ENCODE results near the gene ANKUB1. TPM values are rescaled to one million over a fixed set of nuclear protein-coding genes. Genes with fewer than 3 reads are reported as not detected.

The ANKUB1 gene
- total RNA-seq, 2 donors from 2014 or later: not detected

- no peak for TF ChIP-seq CTCF (IDR thresholded peaks at IDR 0.05)
- no peak for DNase-seq
- no peaks in the 10 kb centered on the region for H3K4me1 ChIP-seq
- H3K9me3 ChIP-seq: no peaks in the 10 kb centered on the region
- no peaks in the 10 kb centered on the region for H3K27me3 ChIP-seq
- no peak overlapping the region for H3K4me3 ChIP-seq
- H3K27ac ChIP-seq: no peak overlapping the region
- intact Hi-C loops (cut with DNase I): no loop called here
- H3K36me3 ChIP-seq: no peaks in the 10 kb centered on the region
- H3K9ac ChIP-seq (ENCODE audit: low read depth in 2 of 2, low read length in 2 of 2): no peak overlapping the region
Observed at GRCh38 chr3:149781741-149782140, 10.6 kb downstream of the ANKUB1 start.

DNA sequence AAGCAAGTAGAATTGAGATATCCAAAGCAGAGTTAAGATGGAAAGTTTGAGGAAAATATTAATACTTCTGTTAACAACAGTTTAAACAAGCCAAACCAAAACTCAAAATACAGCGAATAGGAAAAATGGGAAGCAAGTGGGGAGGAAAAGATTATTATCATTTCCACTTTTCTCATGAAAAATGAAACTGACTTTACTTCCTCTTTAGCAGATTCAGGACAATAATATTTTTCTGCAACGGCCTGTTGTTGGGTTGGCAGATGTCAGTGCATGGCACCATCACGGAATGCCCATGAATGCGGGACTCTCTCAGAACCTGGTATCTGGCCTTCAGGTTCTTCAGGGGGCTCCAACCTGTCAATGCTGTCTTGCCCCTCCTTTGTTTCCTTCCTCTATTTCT, 11.1 kb downstream of the ANKUB1 start:
- TF ChIP-seq CTCF (IDR thresholded peaks at IDR 0.05): no peak
- Histone ChIP-seq H3K4me1 (no peaks in the 10 kb centered on the region), H3K9ac (ENCODE audit: low read depth in 2 of 2, low read length in 2 of 2) (no peak overlapping the region), H3K4me3 (no peak overlapping the region), H3K36me3 (no peaks in the 10 kb centered on the region), H3K27me3 (no peaks in the 10 kb centered on the region), H3K9me3 (no peaks in the 10 kb centered on the region), H3K27ac (no peak overlapping the region)
- intact Hi-C loops (cut with DNase I): no loop called here
- DNase-seq: no peak

DNA sequence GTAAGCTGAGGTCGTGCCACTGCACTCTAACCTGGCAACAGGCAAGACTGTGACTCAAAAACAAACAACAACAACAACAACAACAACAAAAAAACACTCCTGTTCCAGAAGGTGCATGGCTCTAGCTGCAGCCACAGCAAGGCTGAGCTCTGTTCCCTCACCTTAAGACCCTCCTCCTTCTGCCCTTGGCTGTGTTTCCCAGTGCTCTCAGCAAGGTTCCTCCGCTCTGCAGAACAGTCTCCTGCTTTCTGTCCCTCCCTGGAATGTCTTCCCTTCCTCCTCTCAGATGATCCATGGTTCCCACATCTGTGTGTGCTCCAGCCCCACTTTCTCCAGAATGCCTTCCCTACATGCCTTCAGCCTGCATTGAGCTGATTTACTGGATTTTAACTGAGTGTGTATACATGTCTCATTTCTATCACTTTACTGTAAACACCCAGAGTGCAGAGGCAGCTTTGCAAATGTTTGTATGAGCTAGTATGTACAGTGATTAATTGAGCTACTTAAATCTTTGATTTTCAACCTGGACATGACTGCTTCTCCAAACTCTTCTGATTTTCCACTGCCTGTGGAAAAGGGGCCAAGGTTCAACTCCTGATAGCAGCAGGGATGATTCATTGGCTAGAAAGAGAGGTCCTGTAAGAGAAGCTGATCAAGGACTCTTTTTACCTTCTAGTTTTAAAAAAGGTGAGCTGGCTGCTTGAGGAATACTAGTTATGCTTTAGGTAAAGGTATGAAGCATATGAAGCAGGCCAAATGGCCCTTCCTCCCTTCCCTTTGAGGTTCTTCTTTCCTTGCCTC, 14.7 kb downstream of the ANKUB1 start:
- no peak for DNase-seq
- intact Hi-C loops (cut with DNase I): no loop called here
- H3K9me3 ChIP-seq: no peaks in the 10 kb centered on the region
- no peak overlapping the region for H3K9ac ChIP-seq (ENCODE audit: low read depth in 2 of 2, low read length in 2 of 2)
- no peak overlapping the region for H3K4me3 ChIP-seq
- H3K27ac ChIP-seq: no peak overlapping the region
- TF ChIP-seq CTCF (IDR thresholded peaks at IDR 0.05): no peak
- no peaks in the 10 kb centered on the region for H3K4me1 ChIP-seq
- no peaks in the 10 kb centered on the region for H3K36me3 ChIP-seq
- H3K27me3 ChIP-seq: no peaks in the 10 kb centered on the region

GRCh38 chr3:149776170-149776569, 16.2 kb downstream of the ANKUB1 start:
- Histone ChIP-seq H3K4me3 (no peak overlapping the region), H3K4me1 (no peaks in the 10 kb centered on the region), H3K9me3 (no peaks in the 10 kb centered on the region), H3K27ac (no peak overlapping the region), H3K9ac (ENCODE audit: low read depth in 2 of 2, low read length in 2 of 2) (no peak overlapping the region), H3K36me3 (no peaks in the 10 kb centered on the region), H3K27me3 (no peaks in the 10 kb centered on the region)
- no peak for TF ChIP-seq CTCF (IDR thresholded peaks at IDR 0.05)
- intact Hi-C loops (cut with DNase I): no loop called here
- no peak for DNase-seq

DNA sequence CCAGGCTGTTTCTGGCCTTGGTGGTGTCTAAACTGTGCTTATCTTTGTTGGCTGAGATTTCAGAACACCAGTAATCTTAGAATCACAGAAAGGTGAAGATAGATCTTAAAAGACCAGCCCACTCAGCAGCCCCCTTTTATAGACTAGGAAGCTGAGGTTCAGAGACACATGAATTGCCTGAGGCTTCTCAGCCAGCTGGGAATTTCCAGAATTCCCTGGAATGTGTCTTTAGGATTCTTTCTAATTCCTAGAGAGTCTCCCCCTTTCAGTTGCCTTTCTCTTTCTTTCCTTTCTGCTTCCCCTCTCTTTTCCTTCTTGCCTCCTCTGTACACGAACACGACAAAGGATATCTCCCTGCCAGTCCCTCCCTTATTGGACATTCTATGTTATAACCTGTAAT, 19.5 kb downstream of the ANKUB1 start:
- Histone ChIP-seq H3K27me3 (no peaks in the 10 kb centered on the region), H3K4me3 (no peak overlapping the region), H3K9me3 (no peaks in the 10 kb centered on the region), H3K4me1 (no peaks in the 10 kb centered on the region), H3K9ac (ENCODE audit: low read depth in 2 of 2, low read length in 2 of 2) (no peak overlapping the region), H3K36me3 (no peaks in the 10 kb centered on the region), H3K27ac (no peak overlapping the region)
- no peak for DNase-seq
- intact Hi-C loops (cut with DNase I): loop anchor here (5.0 kb wide), 1 partner anchor 261 kb away; no protein-coding TSS in a partner anchor
- TF ChIP-seq CTCF (IDR thresholded peaks at IDR 0.05): no peak

All from colonic mucosa (tissue), 4 donors.